NCI-H2107 treated with DMSO at 0.1 percent for 48 hours (cell line): Measurements from ENCODE around the gene NHLRC3.
A peak's percentile ranks its signal among the peaks of the same experiment; 100 is the strongest.
"Not testable (repeated sequence)": the region's sequence is repeated elsewhere in the genome, so short reads cannot be mapped to it uniquely, and the experiment has no call there.

Experiments used
- DNase-seq: peaks from one replicate; lab custom pipeline; 2025; ENCODE audit not compliant: unreplicated experiment; lab: John Stamatoyannopoulos, UW

Gene NHLRC3

GRCh38 chr13:39040206-39040605, 1.9 kb downstream of the NHLRC3 start:
- DNase-seq: no peak

GRCh38 chr13:39044536-39044935, 6.3 kb downstream of the NHLRC3 start:
- no peak for DNase-seq

GRCh38 chr13:39047560-39047959, 9.3 kb downstream of the NHLRC3 start:
- DNase-seq: peak; percentile 43

GRCh38 chr13:39048806-39049205, 10.6 kb downstream of the NHLRC3 start:
- no peak for DNase-seq

GRCh38 chr13:39049274-39049673, 11.0 kb downstream of the NHLRC3 start:
- no peak for DNase-seq

GRCh38 chr13:39051157-39051556, 12.9 kb downstream of the NHLRC3 start:
- DNase-seq: peak; percentile 83

- DNase-seq: peak; percentile 53
Observed at GRCh38 chr13:39052944-39053343, 14.7 kb downstream of the NHLRC3 start.

GRCh38 chr13:39054112-39054511, 15.9 kb downstream of the NHLRC3 start:
- DNase-seq: peak; percentile 77

GRCh38 chr13:39056018-39056417, 17.8 kb downstream of the NHLRC3 start:
- DNase-seq: no peak

GRCh38 chr13:39058040-39058439, 19.8 kb downstream of the NHLRC3 start:
- DNase-seq: no peak

GRCh38 chr13:39062004-39062403, 23.7 kb downstream of the NHLRC3 start:
- DNase-seq: no peak

- no peak for DNase-seq
Observed at GRCh38 chr13:39072842-39073241, 34.6 kb downstream of the NHLRC3 start.

GRCh38 chr13:39073983-39074382, 35.7 kb downstream of the NHLRC3 start:
- DNase-seq: no peak

- DNase-seq: not testable (repeated sequence)
Observed at GRCh38 chr13:39086251-39086945, 48.1 kb downstream of the NHLRC3 start.

GRCh38 chr13:39091586-39091985, 53.3 kb downstream of the NHLRC3 start:
- no peak for DNase-seq

GRCh38 chr13:39095500-39095899, 57.2 kb downstream of the NHLRC3 start:
- no peak for DNase-seq

- peak; percentile 85 for DNase-seq
Observed at GRCh38 chr13:39099231-39099630, 61.0 kb downstream of the NHLRC3 start.
